ENCODE results near the gene TBC1D24.

Gene TBC1D24

GRCh38 chr16:2449118-2449517 lies 25.8 kb upstream of the TBC1D24 start:
- in situ Hi-C loops (cut with MboI; ENCODE audit: low sequenced_read_pairs), result no loop called here

DNA sequence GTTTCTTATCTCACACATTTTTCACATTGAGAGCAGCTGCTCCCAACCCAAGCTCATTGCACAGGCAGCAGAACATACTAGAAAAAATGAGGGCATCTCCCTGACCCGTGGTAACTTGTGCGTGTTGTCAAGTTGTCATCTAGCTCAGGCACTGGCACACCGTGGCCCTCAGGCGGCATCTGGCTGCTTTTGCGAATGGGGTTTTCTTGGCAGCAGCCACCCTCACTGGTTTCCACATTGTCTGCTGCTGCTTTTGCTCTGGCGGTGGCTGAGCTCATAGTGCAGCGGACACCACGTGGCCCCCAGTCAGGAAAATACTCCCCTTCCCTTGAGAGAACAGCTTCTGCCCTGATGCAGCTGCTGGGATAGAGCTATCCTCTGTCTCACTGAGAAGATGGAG lies 24.4 kb upstream of the TBC1D24 start:
- in situ Hi-C loops (cut with MboI; ENCODE audit: low sequenced_read_pairs), result no loop called here

DNA sequence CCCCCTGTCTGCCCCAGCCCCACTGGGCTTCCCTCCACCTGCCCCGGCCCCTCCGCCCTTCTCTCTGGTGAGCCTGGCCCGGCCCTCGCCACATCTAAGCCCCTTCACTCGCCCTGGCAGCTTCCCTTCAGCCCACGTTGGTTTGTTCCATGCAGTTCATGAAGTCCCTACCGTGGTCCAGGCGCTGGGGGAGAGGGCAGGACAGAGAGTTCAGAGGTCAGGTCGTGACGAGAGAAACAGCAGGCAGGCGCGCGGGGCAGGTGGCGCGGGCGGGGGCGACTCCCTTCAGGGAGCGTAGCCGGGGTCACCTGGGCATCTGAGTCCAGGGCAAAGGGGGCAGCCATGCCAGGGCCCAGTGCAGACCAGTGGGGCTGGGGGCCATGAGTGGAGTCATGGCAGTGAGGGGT lies 23.9 kb upstream of the TBC1D24 start:
- in situ Hi-C loops (cut with MboI; ENCODE audit: low sequenced_read_pairs), result no loop called here

DNA sequence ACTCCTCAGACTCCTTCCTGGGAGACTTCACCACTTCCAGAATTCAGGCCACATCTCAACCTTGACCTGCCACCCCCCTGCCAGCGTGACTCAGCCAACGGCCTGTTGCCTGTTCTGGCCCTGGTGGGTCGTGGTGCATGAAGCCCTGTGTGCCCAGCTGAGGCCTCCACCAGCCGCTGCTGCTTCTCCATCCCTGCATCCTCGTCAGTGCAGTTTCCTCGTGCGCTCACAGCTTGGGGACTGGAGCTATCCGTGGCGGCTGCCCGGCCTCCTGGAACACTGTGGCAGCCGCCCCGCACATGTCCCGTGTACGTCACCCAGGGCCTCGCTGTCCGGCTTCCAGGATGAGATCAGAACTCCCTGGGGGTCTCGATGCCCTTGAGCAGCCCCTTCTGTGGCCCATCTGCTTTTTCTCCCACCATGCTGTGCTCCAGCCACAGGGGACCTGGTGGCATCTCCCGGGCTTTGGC lies 23.0 kb upstream of the TBC1D24 start:
- in situ Hi-C loops (cut with MboI; ENCODE audit: low sequenced_read_pairs), result no loop called here

DNA sequence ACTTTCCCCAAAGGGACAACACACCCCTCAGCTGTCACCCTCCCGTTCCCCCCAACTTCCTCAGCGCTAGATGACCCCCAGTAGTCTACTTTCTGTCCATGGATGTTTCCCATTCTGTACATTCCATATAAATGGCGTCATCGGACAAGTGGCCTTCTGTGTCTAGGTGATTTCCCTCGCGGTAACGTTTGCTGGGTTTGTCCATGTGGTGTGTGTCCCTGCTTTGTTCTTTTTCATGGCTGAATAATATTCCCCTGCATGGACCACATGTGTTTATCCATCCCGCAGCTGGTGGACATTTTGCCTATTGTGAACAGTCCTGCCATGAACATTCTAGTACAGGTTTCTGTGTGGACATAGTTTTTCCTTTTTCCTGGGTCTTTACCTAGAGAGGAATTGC lies 22.3 kb upstream of the TBC1D24 start:
- in situ Hi-C loops (cut with MboI; ENCODE audit: low sequenced_read_pairs), result no loop called here

- in situ Hi-C loops (cut with MboI; ENCODE audit: low sequenced_read_pairs), result no loop called here
Measured at GRCh38 chr16:2455081-2455845, 19.7 kb upstream of the TBC1D24 start.

DNA sequence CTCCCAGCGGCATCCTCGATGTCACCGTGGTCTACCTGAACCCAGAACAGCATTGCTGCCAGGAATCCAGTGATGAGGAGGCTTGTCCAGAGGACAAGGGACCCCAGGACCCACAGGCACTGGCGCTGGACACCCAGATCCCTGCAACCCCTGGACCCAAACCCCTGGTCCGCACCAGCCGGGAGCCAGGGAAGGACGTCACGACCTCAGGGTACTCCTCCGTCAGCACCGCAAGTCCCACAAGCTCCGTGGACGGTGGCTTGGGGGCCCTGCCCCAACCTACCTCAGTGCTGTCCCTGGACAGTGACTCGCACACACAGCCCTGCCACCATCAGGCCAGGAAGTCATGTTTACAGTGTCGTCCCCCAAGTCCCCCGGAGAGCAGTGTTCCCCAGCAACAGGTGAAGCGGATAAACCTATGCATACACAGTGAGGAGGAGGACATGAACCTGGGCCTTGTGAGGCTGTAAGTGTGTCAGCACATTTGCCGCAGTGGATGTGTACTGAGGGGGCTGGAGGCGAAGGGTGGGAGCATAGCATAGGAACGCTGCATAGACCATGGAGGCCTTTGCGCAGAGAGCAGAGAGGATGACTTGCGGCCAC lies 18.3 kb upstream of the TBC1D24 start:
- in situ Hi-C loops (cut with MboI; ENCODE audit: low sequenced_read_pairs), result no loop called here

DNA sequence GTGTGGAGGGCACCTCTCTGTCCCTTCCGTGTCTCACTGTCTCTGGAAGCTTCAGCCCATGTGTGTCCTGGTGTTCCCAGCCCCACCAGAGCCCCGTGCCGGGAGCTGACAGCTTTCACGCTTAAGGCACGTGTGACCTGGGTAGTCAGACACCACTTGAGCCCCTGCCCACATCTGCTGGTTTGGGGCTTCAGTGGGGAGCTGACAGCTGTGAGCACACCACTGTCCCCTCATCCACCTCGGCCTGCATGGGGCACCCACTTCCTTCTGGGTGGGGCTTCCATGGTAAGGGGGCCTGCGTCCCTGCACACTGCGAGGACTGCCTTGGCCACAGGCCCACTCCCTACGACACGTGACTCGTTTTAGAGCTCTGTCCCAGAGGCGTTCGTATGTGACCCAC lies 17.7 kb upstream of the TBC1D24 start:
- in situ Hi-C loops (cut with MboI; ENCODE audit: low sequenced_read_pairs), result no loop called here

- in situ Hi-C loops (cut with MboI; ENCODE audit: low sequenced_read_pairs), result no loop called here
Measured at GRCh38 chr16:2457946-2458345, 17.0 kb upstream of the TBC1D24 start.

- in situ Hi-C loops (cut with MboI; ENCODE audit: low sequenced_read_pairs), result no loop called here
Measured at GRCh38 chr16:2458887-2459646, 15.9 kb upstream of the TBC1D24 start.

- in situ Hi-C loops (cut with MboI; ENCODE audit: low sequenced_read_pairs), result no loop called here
Measured at GRCh38 chr16:2459647-2460390, 15.1 kb upstream of the TBC1D24 start, which contains the start of gene TEDC2. TEDC2 (plus strand) TSS chr16:2460109; CDS start chr16:2460145, 36 bp downstream.

DNA sequence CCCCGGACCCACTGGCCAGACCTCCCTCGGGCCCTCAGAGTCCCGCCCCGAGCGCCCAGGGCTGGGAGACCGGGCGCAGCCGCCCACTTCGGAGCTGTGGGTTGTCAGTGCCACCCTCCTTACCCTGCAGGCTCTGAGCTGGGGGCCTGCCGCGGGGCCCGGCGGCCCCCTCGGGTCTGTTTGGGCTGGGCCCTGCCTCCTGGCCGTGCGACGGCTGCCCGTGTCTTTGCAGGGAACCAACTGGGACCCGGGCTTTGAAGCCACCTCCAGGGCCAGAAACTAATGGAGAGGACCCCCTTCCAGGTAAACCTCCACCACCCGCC lies 14.6 kb upstream of the TBC1D24 start:
- in situ Hi-C loops (cut with MboI; ENCODE audit: low sequenced_read_pairs), result no loop called here

DNA sequence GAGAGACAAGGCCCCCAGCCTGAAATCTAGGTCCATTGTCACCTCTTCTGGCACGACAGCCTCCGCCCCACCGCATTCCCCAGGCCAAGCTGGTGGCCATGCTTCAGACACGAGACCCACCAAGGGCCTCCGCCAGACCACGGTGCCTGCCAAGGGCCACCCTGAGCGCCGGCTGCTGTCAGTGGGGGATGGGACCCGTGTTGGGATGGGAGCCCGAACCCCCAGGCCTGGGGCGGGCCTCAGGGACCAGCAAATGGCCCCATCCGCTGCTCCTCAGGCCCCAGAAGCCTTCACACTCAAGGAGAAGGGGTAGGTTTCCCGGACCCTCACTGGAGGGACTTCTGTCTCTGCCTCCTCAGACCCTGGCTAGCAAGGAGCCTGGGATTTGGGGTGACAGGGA lies 14.0 kb upstream of the TBC1D24 start:
- in situ Hi-C loops (cut with MboI; ENCODE audit: low sequenced_read_pairs), result no loop called here

GRCh38 chr16:2462031-2462866 lies 12.7 kb upstream of the TBC1D24 start:
- in situ Hi-C loops (cut with MboI; ENCODE audit: low sequenced_read_pairs), result no loop called here

DNA sequence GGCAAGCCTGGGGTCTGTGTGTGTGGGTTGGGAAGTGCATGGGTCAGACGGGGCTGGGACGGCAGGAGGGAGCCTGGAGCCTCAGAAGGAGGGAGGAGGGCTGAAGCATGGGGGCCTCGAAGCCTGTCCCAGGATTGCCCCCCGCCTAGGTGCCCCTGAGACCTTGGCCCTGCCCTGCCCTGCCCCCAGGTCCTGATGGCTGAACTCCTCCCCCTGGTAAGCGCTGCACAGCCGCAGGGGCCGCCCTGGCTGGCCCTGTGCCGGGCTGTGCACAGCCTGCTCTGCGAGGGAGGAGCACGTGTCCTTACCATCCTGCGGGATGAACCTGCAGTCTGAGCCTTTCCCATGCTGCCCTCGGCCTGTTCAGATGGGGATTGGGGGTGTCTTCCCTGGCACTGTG lies 10.6 kb upstream of the TBC1D24 start:
- in situ Hi-C loops (cut with MboI; ENCODE audit: low sequenced_read_pairs), result no loop called here

DNA sequence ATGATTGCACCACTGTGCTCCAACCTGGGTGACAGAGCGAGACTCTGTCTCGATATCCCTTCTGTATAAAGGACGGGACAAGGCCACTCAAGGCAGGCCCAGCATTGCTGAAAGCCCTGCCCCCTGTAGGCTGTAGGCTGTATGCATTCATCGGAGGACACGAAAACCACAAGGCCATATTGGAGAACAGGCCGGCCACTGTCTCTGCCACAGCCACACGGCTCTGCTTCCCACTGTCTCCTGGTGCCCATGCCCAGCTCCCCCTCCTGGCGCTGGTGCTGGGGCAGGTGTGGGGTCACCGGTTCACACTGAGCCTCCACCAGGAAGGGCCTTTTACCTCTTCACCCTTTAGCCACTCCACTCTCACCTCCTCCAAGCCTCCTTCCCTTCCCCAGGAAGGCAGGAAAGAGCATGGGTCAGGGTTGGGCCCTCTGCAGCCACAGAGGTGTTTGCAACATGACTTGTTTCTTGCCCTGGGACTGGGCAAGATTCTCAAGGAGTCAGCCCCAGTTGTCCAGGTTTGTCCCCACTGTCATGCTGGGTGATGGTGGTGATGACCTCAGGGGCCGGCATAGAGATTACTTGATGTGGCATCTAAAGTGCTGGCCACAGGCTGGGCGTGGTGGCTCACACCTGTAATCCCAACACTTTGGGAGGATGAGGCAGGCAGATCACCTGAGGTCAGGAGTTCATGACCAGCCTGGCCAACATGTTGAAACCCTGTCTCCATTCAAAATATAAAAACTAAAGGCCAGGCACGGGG lies 9.1 kb upstream of the TBC1D24 start:
- in situ Hi-C loops (cut with MboI; ENCODE audit: low sequenced_read_pairs), result no loop called here

DNA sequence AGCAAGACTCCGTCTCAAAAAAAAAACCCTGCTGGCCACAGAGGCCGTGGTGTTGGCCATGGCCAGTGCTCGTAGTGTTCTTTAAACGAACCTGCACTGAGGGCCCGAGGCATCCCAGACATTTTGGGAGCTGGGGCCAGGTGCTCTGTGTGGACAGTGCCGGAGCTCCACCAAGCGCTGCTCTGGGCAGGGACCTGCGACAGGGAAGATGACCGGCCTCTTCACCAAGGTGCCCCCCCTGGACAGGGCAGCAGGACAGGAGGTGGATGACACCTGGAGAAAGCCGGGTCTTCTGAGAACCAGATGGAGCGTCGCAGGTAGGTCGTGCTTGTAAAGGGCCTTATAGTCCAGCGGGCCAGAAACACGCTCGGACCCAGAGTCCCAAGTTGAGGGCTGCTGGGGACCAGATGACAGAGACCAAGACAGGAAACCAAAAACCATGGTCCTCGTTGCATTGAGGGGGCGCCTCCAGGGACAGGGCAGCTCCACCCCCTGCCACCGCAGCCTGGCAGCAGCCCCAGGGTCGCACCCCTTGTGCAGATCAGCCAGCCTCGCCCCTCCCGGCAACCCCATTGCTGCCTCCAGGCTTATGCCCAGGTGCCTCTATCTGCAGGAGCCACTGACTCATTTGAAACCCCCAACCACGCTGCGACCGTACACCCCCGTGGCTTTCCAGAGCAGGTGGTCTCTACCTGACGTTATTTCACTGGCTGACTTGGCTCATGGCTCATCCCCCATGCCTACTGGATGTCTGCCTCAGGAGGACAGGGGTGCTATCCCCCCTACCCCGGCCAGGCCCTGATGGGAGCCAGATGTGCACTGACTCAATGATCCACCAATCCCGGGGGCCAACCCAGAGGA lies 8.0 kb upstream of the TBC1D24 start:
- in situ Hi-C loops (cut with MboI; ENCODE audit: low sequenced_read_pairs), result no loop called here

GRCh38 chr16:2467528-2468232 lies 7.2 kb upstream of the TBC1D24 start:
- in situ Hi-C loops (cut with MboI; ENCODE audit: low sequenced_read_pairs), result no loop called here
